ENCODE data around the gene AGO4. TPM values are rescaled to one million over a fixed set of nuclear protein-coding genes. Genes with fewer than 3 reads are reported as not detected.

Gene AGO4
- total and polyA plus RNA-seq, 2 of the 4 experiments (the other 2 are of a cell fraction), result 8.2 to 9.2 TPM

DNA sequence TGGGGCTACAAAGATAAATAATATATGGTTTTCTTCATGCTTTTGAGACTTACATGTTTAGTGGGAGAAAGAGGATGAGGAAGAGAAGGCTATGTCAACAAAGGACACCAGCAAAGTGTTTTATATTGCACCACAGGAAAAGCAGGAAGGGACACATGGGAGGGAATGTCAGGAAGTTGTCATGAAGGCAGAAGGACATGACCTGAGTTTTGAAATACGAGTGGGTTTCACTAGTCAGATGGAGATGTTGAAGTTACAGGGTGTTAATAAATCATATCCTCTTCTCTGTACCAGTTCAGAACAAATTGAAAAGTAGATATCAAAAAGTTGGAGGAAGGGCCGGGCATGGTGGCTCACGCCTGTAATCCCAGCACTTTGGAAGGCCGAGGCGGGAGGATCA, 57.0 kb downstream of the AGO4 start:
- no peaks in the 10 kb centered on the region for H3K79me1 ChIP-seq (ENCODE audit: low read depth in 1 of 2, low read length in 2 of 2)
- TF ChIP-seq RAD21 (IDR thresholded peaks at IDR 0.05; ENCODE audit: low read length) (no peak), POLR2A (IDR thresholded peaks at IDR 0.05; ENCODE audit: low read depth, low read length) (no peak), BHLHE40 (IDR thresholded peaks at IDR 0.05; ENCODE audit: low read depth, low read length) (no peak), FOS (IDR thresholded peaks at IDR 0.05; ENCODE audit: low read depth, low read length) (no peak), RFX5 (IDR thresholded peaks at IDR 0.05; ENCODE audit: low read depth, low read length) (no peak)
- TF ChIP-seq, protein P1, sequence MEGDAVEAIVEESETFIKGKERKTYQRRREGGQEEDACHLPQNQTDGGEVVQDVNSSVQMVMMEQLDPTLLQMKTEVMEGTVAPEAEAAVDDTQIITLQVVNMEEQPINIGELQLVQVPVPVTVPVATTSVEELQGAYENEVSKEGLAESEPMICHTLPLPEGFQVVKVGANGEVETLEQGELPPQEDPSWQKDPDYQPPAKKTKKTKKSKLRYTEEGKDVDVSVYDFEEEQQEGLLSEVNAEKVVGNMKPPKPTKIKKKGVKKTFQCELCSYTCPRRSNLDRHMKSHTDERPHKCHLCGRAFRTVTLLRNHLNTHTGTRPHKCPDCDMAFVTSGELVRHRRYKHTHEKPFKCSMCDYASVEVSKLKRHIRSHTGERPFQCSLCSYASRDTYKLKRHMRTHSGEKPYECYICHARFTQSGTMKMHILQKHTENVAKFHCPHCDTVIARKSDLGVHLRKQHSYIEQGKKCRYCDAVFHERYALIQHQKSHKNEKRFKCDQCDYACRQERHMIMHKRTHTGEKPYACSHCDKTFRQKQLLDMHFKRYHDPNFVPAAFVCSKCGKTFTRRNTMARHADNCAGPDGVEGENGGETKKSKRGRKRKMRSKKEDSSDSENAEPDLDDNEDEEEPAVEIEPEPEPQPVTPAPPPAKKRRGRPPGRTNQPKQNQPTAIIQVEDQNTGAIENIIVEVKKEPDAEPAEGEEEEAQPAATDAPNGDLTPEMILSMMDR (conservative IDR thresholded peaks at IDR 0.05; ENCODE audit: low read depth, low read length), result no peak
- dilution Hi-C loops (cut with HindIII; ENCODE audit: low sequenced_read_pairs, unreplicated experiment) (no loop called here), in situ Hi-C loops (cut with MboI; ENCODE audit: low sequenced_read_pairs) (no loop called here), intact Hi-C loops (cut with micrococcal nuclease) (no loop called here)
- H2AFZ ChIP-seq (replicated peaks; ENCODE audit: low read length, poor library complexity), result no peak overlapping the region
- H4K8ac ChIP-seq (ENCODE audit: low read depth in 2 of 2, low read length in 2 of 2), result no peak overlapping the region
- H2AK9ac ChIP-seq (replicated peaks; ENCODE audit: low read depth, low read length, poor library complexity), result no peak overlapping the region
- no peak for DNase-seq
- no peak overlapping the region for H2BK15ac ChIP-seq (ENCODE audit: low read depth, low read length)
- no peaks in the 10 kb centered on the region for H3K9me3 ChIP-seq (ENCODE audit: control insufficient read depth, insufficient read depth, low read length)
- no peak overlapping the region for H3K4me3 ChIP-seq (ENCODE audit: insufficient read depth, low read depth, low read length)
- H3K36me3 ChIP-seq (ENCODE audit: control insufficient read depth, insufficient read depth, low read length), result no peaks in the 10 kb centered on the region
- no peak overlapping the region for H3K18ac ChIP-seq (ENCODE audit: low read depth, low read length)
- POLR2A ChIA-PET (ENCODE audit: unreplicated experiment), result no interaction called here
- ATAC-seq (ENCODE audit: low read depth), result no peak
- no peak overlapping the region for H4K91ac ChIP-seq (ENCODE audit: insufficient read depth, low read depth, low read length)
- H4K20me1 ChIP-seq (ENCODE audit: insufficient read depth, low read length), result no peaks in the 10 kb centered on the region
- H3K56ac ChIP-seq (ENCODE audit: extremely low read depth, insufficient read depth, low read length), result no peak overlapping the region
- no peak overlapping the region for H2BK120ac ChIP-seq (ENCODE audit: low read depth, low read length)
- no peak overlapping the region for H3K27ac ChIP-seq (ENCODE audit: insufficient read depth, low read length)
- no peak overlapping the region for H3K14ac ChIP-seq (replicated peaks; ENCODE audit: low read depth, low read length)
- H4K5ac ChIP-seq (ENCODE audit: low read depth, low read length), result no peak overlapping the region
- WGBS, 2 experiments (ENCODE audit: extremely low coverage in 2 of 2, insufficient read length in 1 of 2), result no CpG with 5 or more reads among the region's 5 CpGs
- no peak overlapping the region for H2AK5ac ChIP-seq (ENCODE audit: low read depth, low read length)
- H3K9me1 ChIP-seq (ENCODE audit: insufficient read depth, low read length), result no peaks in the 10 kb centered on the region
- H3K4me2 ChIP-seq (ENCODE audit: low read depth, low read length), result no peak overlapping the region
- H3K4ac ChIP-seq (ENCODE audit: low read depth, low read length), result no peak overlapping the region
- H2BK5ac ChIP-seq (ENCODE audit: low read depth, low read length, poor library complexity, severe bottlenecking), result no peak overlapping the region
- H3K23ac ChIP-seq (ENCODE audit: low read depth, low read length), result no peak overlapping the region
- BruUV-seq (replicated peaks), result no TSS peak
- H3K4me1 ChIP-seq (ENCODE audit: control insufficient read depth, insufficient read depth, low read length), result no peaks in the 10 kb centered on the region
- CTCF ChIA-PET, result no interaction called here
- H3K9ac ChIP-seq (ENCODE audit: low read depth, low read length), result no peak overlapping the region
- H3K27me3 ChIP-seq (ENCODE audit: control insufficient read depth, insufficient read depth, low read length), result no peaks in the 10 kb centered on the region
- H2BK20ac ChIP-seq (ENCODE audit: low read depth, low read length), result no peak overlapping the region

All from IMR-90 (cell line).